OCI-LY3 (cell line): ENCODE data around the gene IQCH.

Experiments used
- EZH2phosphoT487 ChIP-seq: fragments of 200-600 bp; shearing (Covaris generic); IDR thresholded peaks from 2 replicates; pipeline ENCODE4 v1.6.1; 2018; ENCODE audit warnings: antibody characterized with exemption, mixed run types, low read depth
- TF ChIP-seq, protein P1 (sequence below): fragments of 200-600, 300-600 bp; sonication (generic); IDR thresholded peaks from 2 replicates; pipeline ENCODE4 v1.5.1; 2014; ENCODE audit warnings: antibody characterized with exemption, low read length, low read depth

DNA sequence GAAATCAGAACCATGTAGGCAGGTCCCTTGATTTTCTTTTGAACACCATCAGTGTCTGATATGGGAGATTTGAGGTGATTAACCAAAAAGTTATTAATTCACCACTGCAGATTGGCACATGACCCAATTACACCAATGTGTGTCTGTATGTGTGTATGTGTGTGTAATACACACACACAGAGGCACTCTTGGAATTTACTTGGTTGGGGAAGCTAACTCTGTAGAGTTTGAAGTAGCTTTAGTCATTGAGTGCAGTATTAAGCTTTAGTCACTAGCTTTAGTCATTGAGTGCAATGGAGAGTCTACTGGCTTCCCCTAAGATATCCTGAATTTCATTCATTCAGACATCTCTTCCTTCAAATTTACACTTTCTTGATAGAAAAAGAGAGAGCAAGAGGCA, 156.9 kb downstream of the IQCH start:
- TF ChIP-seq, protein P1, sequence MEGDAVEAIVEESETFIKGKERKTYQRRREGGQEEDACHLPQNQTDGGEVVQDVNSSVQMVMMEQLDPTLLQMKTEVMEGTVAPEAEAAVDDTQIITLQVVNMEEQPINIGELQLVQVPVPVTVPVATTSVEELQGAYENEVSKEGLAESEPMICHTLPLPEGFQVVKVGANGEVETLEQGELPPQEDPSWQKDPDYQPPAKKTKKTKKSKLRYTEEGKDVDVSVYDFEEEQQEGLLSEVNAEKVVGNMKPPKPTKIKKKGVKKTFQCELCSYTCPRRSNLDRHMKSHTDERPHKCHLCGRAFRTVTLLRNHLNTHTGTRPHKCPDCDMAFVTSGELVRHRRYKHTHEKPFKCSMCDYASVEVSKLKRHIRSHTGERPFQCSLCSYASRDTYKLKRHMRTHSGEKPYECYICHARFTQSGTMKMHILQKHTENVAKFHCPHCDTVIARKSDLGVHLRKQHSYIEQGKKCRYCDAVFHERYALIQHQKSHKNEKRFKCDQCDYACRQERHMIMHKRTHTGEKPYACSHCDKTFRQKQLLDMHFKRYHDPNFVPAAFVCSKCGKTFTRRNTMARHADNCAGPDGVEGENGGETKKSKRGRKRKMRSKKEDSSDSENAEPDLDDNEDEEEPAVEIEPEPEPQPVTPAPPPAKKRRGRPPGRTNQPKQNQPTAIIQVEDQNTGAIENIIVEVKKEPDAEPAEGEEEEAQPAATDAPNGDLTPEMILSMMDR = no peak
- no peak for TF ChIP-seq EZH2phosphoT487
